ENCODE measurements around the gene CACNA2D3.

CACNA2D3 gene

GRCh38 chr3:54530944-54531343, 408.6 kb downstream of the CACNA2D3 start:
- DNase-seq (ENCODE audit: low read depth): no peak

DNA sequence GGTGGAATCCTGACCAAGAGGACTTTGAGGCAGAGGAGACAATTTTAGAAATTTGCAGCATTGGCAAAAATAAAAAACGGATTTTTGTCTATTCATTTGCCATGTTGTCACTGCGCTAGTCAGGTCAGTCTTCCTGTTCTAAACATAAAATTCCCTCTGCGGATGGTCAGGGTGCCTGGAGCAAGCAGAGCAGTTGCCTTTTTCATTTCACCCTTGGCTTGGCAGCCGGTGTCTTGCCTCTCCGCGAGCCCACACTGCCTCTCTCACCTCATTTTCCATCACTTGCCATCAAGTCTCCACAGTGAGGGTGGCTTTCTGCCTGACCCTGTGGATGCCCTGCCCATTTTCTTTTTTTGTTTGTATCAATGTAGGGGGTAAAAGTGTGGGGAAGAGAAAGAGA, 409.4 kb downstream of the CACNA2D3 start:
- DNase-seq (ENCODE audit: low read depth): no peak

- no peak for DNase-seq (ENCODE audit: low read depth)
Measured at GRCh38 chr3:54533856-54534255, 411.5 kb downstream of the CACNA2D3 start.

GRCh38 chr3:54535619-54536018, 413.3 kb downstream of the CACNA2D3 start:
- no peak for DNase-seq (ENCODE audit: low read depth)

DNA sequence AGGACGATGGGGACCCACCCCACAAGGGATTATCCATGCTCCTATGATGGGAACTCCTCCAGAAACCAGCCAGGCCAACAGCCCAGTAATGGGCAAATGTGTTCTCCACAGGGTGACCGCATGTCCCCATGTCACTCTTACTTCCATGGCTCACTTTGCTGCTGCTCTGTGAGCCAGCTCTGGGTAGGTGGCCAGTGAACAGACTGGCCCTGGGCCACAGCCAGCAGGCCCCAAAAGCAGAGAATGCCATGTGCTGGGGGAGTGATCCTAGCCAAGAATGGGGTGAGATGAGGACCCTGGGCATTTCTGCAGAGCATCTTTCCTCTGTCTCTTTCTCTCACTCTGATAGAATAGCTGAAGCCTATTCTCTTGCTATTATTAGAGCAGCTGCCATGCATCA, 414.1 kb downstream of the CACNA2D3 start:
- DNase-seq (ENCODE audit: low read depth): no peak

GRCh38 chr3:54537506-54537905, 415.2 kb downstream of the CACNA2D3 start:
- DNase-seq (ENCODE audit: low read depth): no peak

GRCh38 chr3:54538346-54538745, 416.0 kb downstream of the CACNA2D3 start:
- DNase-seq (ENCODE audit: low read depth): no peak

DNA sequence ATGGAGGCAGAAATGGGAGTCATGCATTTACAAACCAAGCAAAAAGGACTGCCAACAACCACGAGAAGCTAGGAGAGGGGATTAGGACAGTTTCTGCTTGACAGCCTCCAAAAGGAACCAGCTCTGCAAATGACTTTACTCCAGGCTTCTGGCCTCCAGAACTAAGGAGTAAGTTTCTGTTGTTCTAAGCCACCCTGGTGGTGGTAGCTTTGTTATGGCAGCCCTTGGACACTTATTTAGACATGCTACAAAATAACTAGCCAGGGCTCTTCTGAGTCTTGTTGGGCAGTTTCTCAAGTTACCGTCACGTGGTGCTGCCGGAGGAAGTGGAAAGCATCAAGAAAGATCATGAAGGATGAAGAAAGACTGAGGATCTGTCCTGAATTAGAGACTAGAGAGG, 419.0 kb downstream of the CACNA2D3 start:
- DNase-seq (ENCODE audit: low read depth): no peak

GRCh38 chr3:54543446-54543845, 421.1 kb downstream of the CACNA2D3 start:
- DNase-seq (ENCODE audit: low read depth): no peak

GRCh38 chr3:54547051-54547450, 424.7 kb downstream of the CACNA2D3 start:
- no peak for DNase-seq (ENCODE audit: low read depth)

- no peak for DNase-seq (ENCODE audit: low read depth)
Measured at GRCh38 chr3:54547846-54548245, 425.5 kb downstream of the CACNA2D3 start.

GRCh38 chr3:54549607-54550220, 427.4 kb downstream of the CACNA2D3 start:
- no peak for DNase-seq (ENCODE audit: low read depth)

DNA sequence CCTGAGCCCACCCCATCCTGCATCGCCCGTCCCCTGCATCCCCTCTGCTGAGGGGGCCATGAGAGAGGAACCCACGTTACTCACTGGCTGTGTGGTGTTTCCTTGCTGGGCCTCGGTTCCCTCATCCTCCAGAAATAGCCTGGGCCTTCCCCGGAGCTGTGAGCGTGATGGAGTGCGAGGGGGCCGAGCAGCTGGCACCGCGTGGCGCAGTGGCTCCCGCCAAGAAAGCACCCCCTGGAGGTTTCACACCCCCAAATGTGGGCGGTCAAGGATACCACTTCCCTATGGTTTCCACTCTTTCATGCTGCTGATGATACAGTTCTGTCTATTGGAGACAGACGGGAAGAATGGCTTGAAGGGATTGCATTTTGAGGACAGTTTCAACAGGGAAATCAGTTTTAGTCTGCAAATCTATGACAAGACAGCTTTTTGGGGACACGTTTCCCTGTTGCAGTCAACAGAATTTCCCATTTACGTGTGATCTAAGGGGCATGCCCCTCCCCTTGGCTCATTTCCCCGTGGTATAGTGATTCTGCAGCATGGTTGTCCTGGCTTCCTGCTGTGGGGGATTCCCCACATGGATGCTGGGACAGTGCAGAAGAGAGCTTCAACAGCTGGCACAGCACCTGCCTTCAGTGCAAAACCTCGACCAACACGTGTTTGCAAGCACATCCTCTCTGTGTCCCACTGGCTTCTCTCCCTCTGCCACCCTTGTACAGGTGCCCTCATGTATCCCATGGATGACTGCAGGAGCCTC, 428.0 kb downstream of the CACNA2D3 start:
- DNase-seq (ENCODE audit: low read depth): no peak

DNA sequence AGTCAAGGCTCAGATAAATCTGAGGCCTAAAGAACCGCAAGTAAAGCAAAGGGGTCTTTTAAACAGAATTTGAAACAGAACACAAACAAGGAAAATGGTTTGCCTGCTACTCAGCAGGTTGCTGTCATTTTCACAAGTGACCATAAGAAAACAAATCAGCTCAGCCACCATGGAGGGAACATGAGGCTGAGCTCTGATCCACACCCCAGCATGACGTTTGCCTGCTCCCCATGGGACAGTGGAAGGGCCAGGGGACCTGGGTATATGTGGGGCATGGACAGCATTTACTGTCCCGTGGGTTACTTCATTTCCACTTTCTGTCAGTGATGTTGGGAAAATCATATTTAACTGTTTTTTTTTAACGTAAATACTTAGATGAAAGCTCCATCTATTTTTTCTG, 434.3 kb downstream of the CACNA2D3 start:
- no peak for DNase-seq (ENCODE audit: low read depth)

GRCh38 chr3:54557538-54558428, 435.4 kb downstream of the CACNA2D3 start:
- no peak for DNase-seq (ENCODE audit: low read depth)

- no peak for DNase-seq (ENCODE audit: low read depth)
Measured at GRCh38 chr3:54563501-54564200, 441.3 kb downstream of the CACNA2D3 start.

- no peak for DNase-seq (ENCODE audit: low read depth)
Measured at GRCh38 chr3:54564374-54564925, 442.1 kb downstream of the CACNA2D3 start.

- DNase-seq (ENCODE audit: low read depth): no peak
Measured at GRCh38 chr3:54565956-54566355, 443.6 kb downstream of the CACNA2D3 start.

DNA sequence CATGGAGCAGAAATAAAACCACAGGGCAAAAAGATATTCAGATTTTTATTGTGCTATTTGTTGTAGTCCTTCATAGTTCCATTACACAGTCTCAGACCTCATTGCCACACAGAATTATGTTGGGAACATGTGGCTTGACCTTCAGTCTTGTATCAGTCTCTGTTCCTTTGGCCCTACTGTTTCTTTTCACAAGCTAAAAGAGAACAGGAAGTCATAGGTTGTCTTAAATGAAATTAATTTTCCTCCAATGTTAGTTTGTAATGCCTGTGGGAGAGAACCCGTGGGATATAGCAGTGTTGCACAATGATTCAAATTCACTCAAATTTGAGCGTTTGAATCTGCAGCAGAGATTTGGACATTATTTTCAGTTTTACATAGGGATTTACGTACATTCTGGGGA, 445.6 kb downstream of the CACNA2D3 start:
- no peak for DNase-seq (ENCODE audit: low read depth)

GRCh38 chr3:54570008-54570407, 447.7 kb downstream of the CACNA2D3 start:
- DNase-seq (ENCODE audit: low read depth): no peak

- DNase-seq (ENCODE audit: low read depth): no peak
Measured at GRCh38 chr3:54572197-54572895, 450.0 kb downstream of the CACNA2D3 start.
